ENCODE measurements around the gene SLC25A2. TPM values are rescaled to one million over a fixed set of nuclear protein-coding genes. Genes with fewer than 3 reads are reported as not detected.

The SLC25A2 gene
- polyA plus RNA-seq, 3 donors from 2014 or later: not detected

- peaks cover 0 to 2% (median 1%) of the 10 kb centered on the region in 3 donors for H3K27me3 Mint-ChIP-seq (ENCODE audit: low read depth in 3 of 3)
Observed at GRCh38 chr5:141260458-141261237, 43.2 kb downstream of the SLC25A2 start.

GRCh38 chr5:141258948-141259347 is 44.9 kb downstream of the SLC25A2 start:
- H3K36me3 Mint-ChIP-seq: peaks cover 15 to 32% (median 19%) of the 10 kb centered on the region in 3 donors
- H3K9me3 Mint-ChIP-seq: peaks cover 77 to 99% (median 92%) of the 10 kb centered on the region in 6 donors
- no peaks in the 10 kb centered on the region for H3K4me1 Mint-ChIP-seq
- H3K27ac Mint-ChIP-seq: no peak overlapping the region
- DNase-seq: no peak
- peaks cover 0 to 7% (median 2%) of the 10 kb centered on the region in 3 donors for H3K27me3 Mint-ChIP-seq (ENCODE audit: low read depth in 3 of 3)
- H3K4me3 Mint-ChIP-seq: no peak overlapping the region

More at GRCh38 chr5:141260458-141261237, 43.2 kb downstream of the SLC25A2 start:
- H3K4me1 Mint-ChIP-seq: no peaks in the 10 kb centered on the region
- peaks cover 18 to 34% (median 24%) of the 10 kb centered on the region in 3 donors for H3K36me3 Mint-ChIP-seq
- DNase-seq: peak in 1 of 3 donors; percentile 0
- H3K4me3 Mint-ChIP-seq: no peak overlapping the region
- H3K9me3 Mint-ChIP-seq: peaks cover 74 to 99% (median 91%) of the 10 kb centered on the region in 6 donors
- H3K27ac Mint-ChIP-seq: no peak overlapping the region

- Mint-ChIP-seq H3K9me3 (peaks cover 74 to 99% (median 92%) of the 10 kb centered on the region in 6 donors), H3K4me3 (no peak overlapping the region), H3K27ac (no peak overlapping the region), H3K36me3 (peaks cover 13 to 35% (median 18%) of the 10 kb centered on the region in 3 donors), H3K27me3 (ENCODE audit: low read depth in 3 of 3) (peaks cover 0 to 7% (median 2%) of the 10 kb centered on the region in 3 donors), H3K4me1 (no peaks in the 10 kb centered on the region)
- DNase-seq: no peak
Observed at GRCh38 chr5:141258464-141258863, 45.4 kb downstream of the SLC25A2 start.

Other genes starting within 250 kb of the SLC25A2 start
- gene PCDHB2, start 209.4 kb downstream of the SLC25A2 start, polyA plus RNA-seq: not detected
- gene PCDHB3, start 203.6 kb downstream of the SLC25A2 start, polyA plus RNA-seq: not detected
- gene PCDHB4, start 182.2 kb downstream of the SLC25A2 start, polyA plus RNA-seq: not detected
- not detected for gene PCDHB5, start 168.8 kb downstream of the SLC25A2 start, polyA plus RNA-seq
- gene PCDHB6, start 154.0 kb downstream of the SLC25A2 start, polyA plus RNA-seq: not detected
- gene PCDHB7, start 131.4 kb downstream of the SLC25A2 start, polyA plus RNA-seq: not detected
- gene PCDHB8, start 126.3 kb downstream of the SLC25A2 start, polyA plus RNA-seq: not detected
- not detected for gene PCDHB16, start 121.7 kb downstream of the SLC25A2 start, polyA plus RNA-seq
- gene PCDHB9, start 116.9 kb downstream of the SLC25A2 start, polyA plus RNA-seq: not detected
- gene PCDHB10, start 111.7 kb downstream of the SLC25A2 start, polyA plus RNA-seq: not detected
- gene PCDHB11, start 104.4 kb downstream of the SLC25A2 start, polyA plus RNA-seq: not detected
- gene PCDHB12, start 95.3 kb downstream of the SLC25A2 start, polyA plus RNA-seq: not detected
- not detected for gene PCDHB13, start 90.1 kb downstream of the SLC25A2 start, polyA plus RNA-seq
- not detected for gene PCDHB14, start 80.7 kb downstream of the SLC25A2 start, polyA plus RNA-seq
- under 1 TPM in 1 of 3 donors, not detected in 2; 0.16 TPM for gene PCDHB15, start 58.7 kb downstream of the SLC25A2 start, polyA plus RNA-seq
- gene TAF7, start 16.7 kb upstream of the SLC25A2 start, polyA plus RNA-seq: 100 to 1,000 TPM; 136 to 191 (median 151) TPM
- not detected for gene PCDHGA1, start 26.5 kb upstream of the SLC25A2 start, polyA plus RNA-seq
- gene PCDHGA2, start 34.7 kb upstream of the SLC25A2 start, polyA plus RNA-seq: not detected
- under 1 TPM in 1 of 3 donors, not detected in 2; 0.11 TPM for gene PCDHGA3, start 39.8 kb upstream of the SLC25A2 start, polyA plus RNA-seq
- gene PCDHGB1, start 46.0 kb upstream of the SLC25A2 start, polyA plus RNA-seq: not detected
- under 1 TPM in 2 of 3 donors, not detected in 1; 0.10 to 0.11 TPM for gene PCDHGA4, start 51.0 kb upstream of the SLC25A2 start, polyA plus RNA-seq
- gene PCDHGB2, start 55.9 kb upstream of the SLC25A2 start, polyA plus RNA-seq: not detected
- gene PCDHGA5, start 60.1 kb upstream of the SLC25A2 start, polyA plus RNA-seq: not detected
- under 1 TPM in 2 of 3 donors, not detected in 1; 0.06 to 0.15 TPM for gene PCDHGB3, start 66.2 kb upstream of the SLC25A2 start, polyA plus RNA-seq
- not detected for gene PCDHGA6, start 69.8 kb upstream of the SLC25A2 start, polyA plus RNA-seq
- not detected for gene PCDHGA7, start 78.7 kb upstream of the SLC25A2 start, polyA plus RNA-seq
- gene PCDHGB4, start 83.6 kb upstream of the SLC25A2 start, polyA plus RNA-seq: under 1 TPM in 1 of 3 donors, not detected in 2; 0.13 TPM
- under 1 TPM in 1 of 3 donors, not detected in 2; 0.07 TPM for gene PCDHGA8, start 88.6 kb upstream of the SLC25A2 start, polyA plus RNA-seq
- 1 to 10 TPM in 2 of 3 donors, under 1 TPM in 1; 0.36 to 2.1 (median 2.0) TPM for gene PCDHGB5, start 93.9 kb upstream of the SLC25A2 start, polyA plus RNA-seq
- gene PCDHGA9, start 98.7 kb upstream of the SLC25A2 start, polyA plus RNA-seq: under 1 TPM in 1 of 3 donors, not detected in 2; 0.04 TPM
- 1 to 10 TPM in 1 of 3 donors, under 1 TPM in 1, not detected in 1; 0.38 to 1.9 TPM for gene PCDHGB6, start 104.0 kb upstream of the SLC25A2 start, polyA plus RNA-seq
- under 1 TPM in 1 of 3 donors, not detected in 2; 0.43 TPM for gene PCDHGA10, start 108.9 kb upstream of the SLC25A2 start, polyA plus RNA-seq
- under 1 TPM in 1 of 3 donors, not detected in 2; 0.13 TPM for gene PCDHGB7, start 113.6 kb upstream of the SLC25A2 start, polyA plus RNA-seq
- under 1 TPM in 1 of 3 donors, not detected in 2; 0.11 TPM for gene PCDHGA11, start 117.0 kb upstream of the SLC25A2 start, polyA plus RNA-seq
- gene PCDHGA12, start 126.5 kb upstream of the SLC25A2 start, polyA plus RNA-seq: under 1 TPM in 1 of 3 donors, not detected in 2; 0.25 TPM
- gene PCDHGC3, start 171.9 kb upstream of the SLC25A2 start, polyA plus RNA-seq: 1 to 10 TPM in 1 of 3 donors, under 1 TPM in 2; 0.63 to 1.3 (median 0.77) TPM
- not detected for gene PCDHGC4, start 181.0 kb upstream of the SLC25A2 start, polyA plus RNA-seq
- not detected for gene PCDHGC5, start 185.0 kb upstream of the SLC25A2 start, polyA plus RNA-seq